Cardiac muscle cell (in vitro differentiated cells and primary cell): ENCODE measurements around the gene KLK2. TPM values are rescaled to one million over a fixed set of nuclear protein-coding genes. Genes with fewer than 3 reads are reported as not detected.

Source experiments
- DNase-seq, 2 donors: peaks; one replicate each; pipeline versions ENCODE4 v3.0.0 to v3.0.0-alpha.2; 2010 to 2017; ENCODE audit warnings: low read depth in 1 of 2, low spot score in 1 of 2
- H3K27ac ChIP-seq: fragments of 200-600 bp; sonication (generic); 2 replicates; pipeline ENCODE4 v1.5.1; 2016
- H3K27me3 ChIP-seq: fragments of 200-600 bp; sonication (generic); 2 replicates; pipeline ENCODE4 v1.6.0; 2016; ENCODE audit warnings: control low read depth
- H3K36me3 ChIP-seq: fragments of 200-600 bp; sonication (generic); 2 replicates; pipeline ENCODE4 v1.5.1; 2016; ENCODE audit warnings: control low read depth
- H3K4me1 ChIP-seq: fragments of 200-600 bp; sonication (generic); 2 replicates; pipeline ENCODE4 v1.8.1; 2017; ENCODE audit warnings: low read depth, mild to moderate bottlenecking, mixed run types
- H3K4me3 ChIP-seq: fragments of 200-600 bp; sonication (generic); 2 replicates; pipeline ENCODE4 v1.5.1; 2016; ENCODE audit warnings: mild to moderate bottlenecking
- H3K9me3 ChIP-seq: fragments of 200-600 bp; sonication (generic); 2 replicates; pipeline ENCODE4 v1.5.1; 2017; ENCODE audit warnings: low read depth, mild to moderate bottlenecking, control low read depth
- CTCF ChIP-seq: IDR thresholded peaks from 2 replicates; pipeline ENCODE4 v1.5.1; 2012; ENCODE audit warnings: low read depth, mild to moderate bottlenecking, low read length
- polyA plus RNA-seq: library from polyadenylated mRNA; unstranded; fragments of >200 nt; fragmentation: Nextera tagmentation; extraction: Ambion mirVana; gene quantifications from 2 replicates; pipeline ENCODE4 v1.2.1, GENCODE V29; 2016
- total RNA-seq: library from RNA; depleted of rRNA; stranded (reverse); fragments of >200 nt; gene quantifications from 2 replicates; pipeline ENCODE4 v1.2.3, GENCODE V29; 2016

The KLK2 gene
- total and polyA plus RNA-seq, 2 experiments from 2014 or later: not detected

GRCh38 chr19:50851620-50852019, 21.6 kb upstream of the KLK2 start:
- DNase-seq: no peak
- Histone ChIP-seq H3K4me3 (no peak overlapping the region), H3K36me3 (no peaks in the 10 kb centered on the region), H3K4me1 (no peaks in the 10 kb centered on the region), H3K27me3 (peaks cover 25% of the 10 kb centered on the region), H3K9me3 (no peaks in the 10 kb centered on the region), H3K27ac (no peak overlapping the region)
- TF ChIP-seq CTCF: no peak

GRCh38 chr19:50854636-50855410, 18.4 kb upstream of the KLK2 start, which contains the start of gene KLK3:
Gene KLK3 (plus strand): TSS chr19:50854915. CDS start chr19:50854956, 41 bp downstream.
- H3K36me3 ChIP-seq: no peaks in the 10 kb centered on the region
- no peaks in the 10 kb centered on the region for H3K9me3 ChIP-seq
- peaks cover 35% of the 10 kb centered on the region for H3K27me3 ChIP-seq
- TF ChIP-seq CTCF: no peak
- DNase-seq: no peak
- no peaks in the 10 kb centered on the region for H3K4me1 ChIP-seq
- no peak within 1 kb of the TSS for H3K27ac ChIP-seq
- H3K4me3 ChIP-seq: no peak within 1 kb of the TSS

- no peaks in the 10 kb centered on the region for H3K4me1 ChIP-seq
- H3K9me3 ChIP-seq: no peaks in the 10 kb centered on the region
- no peak overlapping the region for H3K27ac ChIP-seq
- H3K4me3 ChIP-seq: no peak overlapping the region
- H3K27me3 ChIP-seq: peaks cover 31% of the 10 kb centered on the region
- no peak for TF ChIP-seq CTCF
- no peak for DNase-seq
- no peaks in the 10 kb centered on the region for H3K36me3 ChIP-seq
Observed at GRCh38 chr19:50857366-50857765, 15.9 kb upstream of the KLK2 start.

GRCh38 chr19:50858886-50859285, 14.4 kb upstream of the KLK2 start:
- no peaks in the 10 kb centered on the region for H3K4me1 ChIP-seq
- H3K4me3 ChIP-seq: no peak overlapping the region
- no peaks in the 10 kb centered on the region for H3K36me3 ChIP-seq
- no peak overlapping the region for H3K27ac ChIP-seq
- peaks cover 31% of the 10 kb centered on the region for H3K27me3 ChIP-seq
- no peak for DNase-seq
- no peaks in the 10 kb centered on the region for H3K9me3 ChIP-seq
- no peak for TF ChIP-seq CTCF

GRCh38 chr19:50859849-50860248, 13.4 kb upstream of the KLK2 start:
- TF ChIP-seq CTCF: no peak
- Histone ChIP-seq H3K4me3 (no peak overlapping the region), H3K27me3 (peaks cover 31% of the 10 kb centered on the region), H3K36me3 (no peaks in the 10 kb centered on the region), H3K4me1 (no peaks in the 10 kb centered on the region), H3K27ac (no peak overlapping the region), H3K9me3 (no peaks in the 10 kb centered on the region)
- no peak for DNase-seq
